Activated T-cell treated with anti-CD3 and anti-CD28 coated beads, Interleukin-2, amount 50 U/mL, for 4 hours (primary cell): Measurements from ENCODE around the gene DOCK6. TPM values are rescaled to one million over a fixed set of nuclear protein-coding genes. Genes with fewer than 3 reads are reported as not detected.

Source experiments
- ATAC-seq, 2 donors: fragments of 200-7000 bp; cut with Tn5 transposase; one replicate each; pipeline ENCODE4 v1.10.0; 2021
- DNase-seq: peaks from one replicate; pipeline ENCODE4 v3.0.0-alpha.2; 2020
- H3K27me3 Mint-ChIP-seq: one replicate; pipeline ENCODE4 v1.8.0; 2021; ENCODE audit warnings: low read depth, mixed read lengths
- H3K36me3 Mint-ChIP-seq: one replicate; pipeline ENCODE4 v1.8.0; 2022; ENCODE audit warnings: mixed read lengths; ENCODE audit not compliant: insufficient read depth
- H3K4me1 Mint-ChIP-seq: one replicate; pipeline ENCODE4 v1.8.0; 2021; ENCODE audit warnings: low read depth, mixed read lengths
- H3K4me3 Mint-ChIP-seq: one replicate; pipeline ENCODE4 v1.8.0; 2021; ENCODE audit warnings: mild to moderate bottlenecking, moderate library complexity, mixed read lengths
- H3K9me3 Mint-ChIP-seq: one replicate; pipeline ENCODE4 v1.8.0; 2021; ENCODE audit warnings: mixed read lengths
- total RNA-seq, 3 donors: library from RNA; stranded (reverse); gene quantifications; one replicate each; pipeline ENCODE4 v1.2.1, GENCODE V29; 2021

DOCK6 gene
- total RNA-seq, 3 donors from 2014 or later: 1.7 to 2.9 (median 2.1) TPM

GRCh38 chr19:11264452-11265176 is 2.3 kb upstream of the DOCK6 start:
- DNase-seq (no peak), ATAC-seq (no peak)
- Mint-ChIP-seq H3K27me3 (peaks cover 75% of the 10 kb centered on the region), H3K36me3 (no peaks in the 10 kb centered on the region), H3K4me1 (peaks cover 4% of the 10 kb centered on the region), H3K4me3 (no peak overlapping the region), H3K9me3 (no peaks in the 10 kb centered on the region)

DNA sequence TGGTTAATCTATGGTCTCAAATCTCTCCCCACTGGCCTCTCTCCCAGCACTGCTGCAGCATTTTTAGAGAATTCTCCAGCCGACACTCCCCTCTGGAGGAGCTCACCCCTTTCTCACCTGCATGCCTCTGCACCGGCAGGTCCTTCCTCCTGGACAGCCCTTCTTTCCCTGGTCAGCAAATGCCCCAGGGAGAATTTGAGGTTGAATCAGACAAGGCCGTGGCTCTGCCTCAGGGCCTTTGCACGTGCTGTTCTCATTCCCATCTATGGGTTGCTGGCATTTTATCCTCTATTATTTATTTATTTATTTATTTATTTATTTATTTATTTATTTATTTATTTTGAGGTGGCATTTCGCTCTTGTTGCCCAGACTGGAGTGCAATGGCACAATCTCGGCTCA is 1.4 kb upstream of the DOCK6 start:
- Mint-ChIP-seq H3K4me3 (no peak overlapping the region), H3K27me3 (peaks cover 68% of the 10 kb centered on the region), H3K4me1 (peaks cover 4% of the 10 kb centered on the region), H3K36me3 (no peaks in the 10 kb centered on the region), H3K9me3 (no peaks in the 10 kb centered on the region)
- no peak for ATAC-seq
- no peak for DNase-seq

GRCh38 chr19:11261431-11261970 is 823 bp downstream of the DOCK6 start:
- peaks cover 47% of the 10 kb centered on the region for H3K27me3 Mint-ChIP-seq
- ATAC-seq (peak in 1 of 2 donors; percentile 11), DNase-seq (no peak)
- peak overlapping the region; percentile 67 for H3K4me3 Mint-ChIP-seq
- H3K9me3 Mint-ChIP-seq: no peaks in the 10 kb centered on the region
- H3K36me3 Mint-ChIP-seq: no peaks in the 10 kb centered on the region
- H3K4me1 Mint-ChIP-seq: peaks cover 4% of the 10 kb centered on the region

DNA sequence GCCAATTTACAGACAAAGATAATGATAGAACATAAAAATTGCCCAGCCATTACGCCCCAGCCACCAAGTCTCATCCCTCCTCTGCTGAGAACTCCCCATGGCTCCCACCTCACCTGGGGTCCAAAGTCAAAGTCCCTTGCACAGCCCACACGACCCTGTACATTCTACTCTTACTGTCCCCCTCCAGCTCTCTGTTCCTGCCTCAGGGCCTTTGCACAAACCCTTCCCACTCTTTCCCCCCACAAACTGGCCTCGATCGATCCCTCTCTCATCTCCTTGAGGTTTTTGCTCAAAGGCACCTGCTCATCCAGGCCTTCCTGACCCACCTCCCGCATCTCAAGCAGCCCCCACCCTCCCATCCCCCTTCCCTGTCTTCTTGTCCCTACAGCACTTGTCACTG is 1.3 kb downstream of the DOCK6 start:
- ATAC-seq (no peak), DNase-seq (no peak)
- peak overlapping the region; percentile 66 for H3K4me3 Mint-ChIP-seq
- peaks cover 44% of the 10 kb centered on the region for H3K27me3 Mint-ChIP-seq
- no peaks in the 10 kb centered on the region for H3K9me3 Mint-ChIP-seq
- H3K4me1 Mint-ChIP-seq: peaks cover 4% of the 10 kb centered on the region
- no peaks in the 10 kb centered on the region for H3K36me3 Mint-ChIP-seq

DNA sequence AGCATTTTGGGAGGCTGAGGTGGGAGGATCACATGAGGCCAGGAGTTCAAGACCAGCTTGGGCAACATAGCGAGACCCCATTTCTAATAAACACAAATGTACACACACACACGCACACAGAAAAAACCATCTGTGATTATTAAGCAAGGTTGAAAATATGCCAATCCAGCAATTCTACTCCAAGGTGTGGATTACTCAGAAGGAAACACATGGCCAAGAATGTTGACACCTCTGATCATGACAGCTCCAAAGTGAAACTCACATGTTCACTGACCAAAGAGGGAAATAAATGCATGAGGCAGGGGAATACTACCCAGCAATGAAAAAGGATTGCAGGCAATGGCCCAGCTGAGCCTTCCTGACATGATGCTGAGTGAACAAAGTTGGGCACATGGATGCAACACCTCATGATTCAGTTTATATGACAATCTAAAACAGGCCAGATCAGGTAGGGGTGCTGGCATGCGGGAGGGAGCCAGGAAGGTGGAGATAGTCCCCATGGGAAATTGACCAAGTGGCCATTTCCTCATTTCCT is 4.4 kb downstream of the DOCK6 start:
- ATAC-seq (no peak), DNase-seq (no peak)
- Mint-ChIP-seq H3K9me3 (no peaks in the 10 kb centered on the region), H3K4me3 (no peak overlapping the region), H3K4me1 (peaks cover 1% of the 10 kb centered on the region), H3K36me3 (no peaks in the 10 kb centered on the region), H3K27me3 (peaks cover 19% of the 10 kb centered on the region)

GRCh38 chr19:11256189-11256588 is 6.1 kb downstream of the DOCK6 start:
- no peaks in the 10 kb centered on the region for H3K36me3 Mint-ChIP-seq
- no peaks in the 10 kb centered on the region for H3K4me1 Mint-ChIP-seq
- no peaks in the 10 kb centered on the region for H3K9me3 Mint-ChIP-seq
- H3K4me3 Mint-ChIP-seq: no peak overlapping the region
- no peak for ATAC-seq
- DNase-seq: no peak
- H3K27me3 Mint-ChIP-seq: peaks cover 12% of the 10 kb centered on the region

DNA sequence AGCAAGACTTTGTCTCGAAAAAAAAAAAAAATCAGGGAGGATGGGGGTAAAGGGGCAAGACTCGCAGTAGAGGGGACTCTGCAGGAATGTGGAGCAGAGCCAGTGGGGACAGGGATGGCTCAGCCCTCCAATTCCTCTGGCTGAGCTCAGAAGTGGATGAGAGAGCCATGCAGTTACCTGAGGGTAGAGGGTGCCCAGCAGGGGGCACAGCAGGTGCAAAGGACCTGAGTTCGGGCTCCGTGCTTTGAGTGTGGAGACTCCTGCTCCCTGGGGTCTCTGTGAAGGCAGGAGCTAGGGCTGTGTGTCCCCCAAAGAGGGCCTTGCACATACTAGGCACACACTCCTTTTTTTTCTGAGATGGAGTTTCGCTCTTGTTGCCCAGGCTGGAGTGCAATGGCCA is 7.7 kb downstream of the DOCK6 start:
- peaks cover 2% of the 10 kb centered on the region for H3K27me3 Mint-ChIP-seq
- H3K9me3 Mint-ChIP-seq: no peaks in the 10 kb centered on the region
- no peaks in the 10 kb centered on the region for H3K36me3 Mint-ChIP-seq
- DNase-seq (no peak), ATAC-seq (no peak)
- no peaks in the 10 kb centered on the region for H3K4me1 Mint-ChIP-seq
- no peak overlapping the region for H3K4me3 Mint-ChIP-seq

DNA sequence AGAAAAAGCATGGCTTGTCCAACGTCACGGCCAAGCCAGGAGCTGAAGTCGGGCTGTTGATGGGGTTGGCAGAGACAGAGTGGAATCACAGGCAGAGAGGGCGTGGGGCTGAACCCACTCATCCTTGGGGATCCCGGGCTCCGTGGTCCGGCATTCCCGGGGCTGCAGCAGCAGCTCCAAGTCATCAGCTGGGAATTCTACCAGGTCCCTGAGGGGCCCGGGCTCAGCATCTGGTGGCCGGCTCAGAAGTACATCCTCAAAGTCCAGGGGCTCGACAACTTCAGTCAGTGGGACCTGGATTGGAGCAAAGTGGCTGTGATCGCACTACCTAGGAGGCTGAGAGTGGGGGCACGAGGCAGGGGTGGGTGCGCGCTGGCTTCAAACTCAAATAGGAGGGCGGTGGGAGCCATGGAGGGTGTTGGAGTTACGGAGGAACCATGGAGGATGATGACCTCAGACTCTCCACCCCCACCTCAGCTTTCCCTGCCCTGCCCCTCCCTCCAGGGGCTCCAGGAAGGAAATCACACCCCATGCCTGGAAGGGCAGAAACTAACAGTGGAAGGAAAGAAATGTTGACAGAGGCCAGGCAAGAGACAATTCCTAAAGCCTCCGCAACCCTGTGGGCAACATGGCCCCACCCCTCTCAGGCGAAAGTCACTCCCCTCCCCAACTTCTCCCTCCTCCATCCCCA is 9.5 kb downstream of the DOCK6 start:
- DNase-seq (no peak), ATAC-seq (no peak)
- H3K4me3 Mint-ChIP-seq: no peak overlapping the region
- H3K9me3 Mint-ChIP-seq: no peaks in the 10 kb centered on the region
- no peaks in the 10 kb centered on the region for H3K4me1 Mint-ChIP-seq
- H3K27me3 Mint-ChIP-seq: peaks cover 2% of the 10 kb centered on the region
- H3K36me3 Mint-ChIP-seq: no peaks in the 10 kb centered on the region

DNA sequence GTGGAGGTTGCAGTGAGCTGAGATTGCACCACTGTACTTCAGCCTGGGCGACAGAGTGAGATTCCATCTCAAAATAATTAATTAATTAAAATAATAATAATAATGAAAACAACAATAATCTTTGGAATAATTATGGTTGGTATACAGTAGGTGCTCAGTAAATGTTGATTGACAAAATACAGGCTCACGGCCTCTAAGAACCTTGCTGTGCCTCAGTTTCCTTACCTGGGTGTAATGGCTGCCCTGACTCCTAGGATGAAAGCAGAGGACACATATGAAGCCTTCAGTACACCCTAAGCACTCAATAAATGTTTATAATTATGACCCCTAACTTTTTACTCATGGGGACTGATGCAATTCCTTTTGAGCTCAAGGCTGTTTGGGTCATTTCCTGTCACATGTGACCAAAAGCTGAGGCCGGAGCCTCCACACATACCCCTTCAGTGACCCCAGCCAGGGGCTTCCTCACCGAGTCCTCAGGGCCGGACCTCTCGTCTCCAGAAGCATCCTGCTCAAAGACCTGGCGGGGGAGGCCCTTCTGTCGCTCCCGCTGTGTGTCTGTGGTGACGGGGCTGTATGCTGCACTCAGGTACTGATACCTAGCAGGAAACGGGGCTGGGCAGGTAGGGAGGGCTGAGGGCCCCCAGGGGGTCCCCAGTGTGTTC is 10.5 kb downstream of the DOCK6 start:
- Mint-ChIP-seq H3K27me3 (peaks cover 2% of the 10 kb centered on the region), H3K4me1 (no peaks in the 10 kb centered on the region), H3K9me3 (no peaks in the 10 kb centered on the region), H3K4me3 (no peak overlapping the region), H3K36me3 (no peaks in the 10 kb centered on the region)
- no peak for ATAC-seq
- no peak for DNase-seq

DNA sequence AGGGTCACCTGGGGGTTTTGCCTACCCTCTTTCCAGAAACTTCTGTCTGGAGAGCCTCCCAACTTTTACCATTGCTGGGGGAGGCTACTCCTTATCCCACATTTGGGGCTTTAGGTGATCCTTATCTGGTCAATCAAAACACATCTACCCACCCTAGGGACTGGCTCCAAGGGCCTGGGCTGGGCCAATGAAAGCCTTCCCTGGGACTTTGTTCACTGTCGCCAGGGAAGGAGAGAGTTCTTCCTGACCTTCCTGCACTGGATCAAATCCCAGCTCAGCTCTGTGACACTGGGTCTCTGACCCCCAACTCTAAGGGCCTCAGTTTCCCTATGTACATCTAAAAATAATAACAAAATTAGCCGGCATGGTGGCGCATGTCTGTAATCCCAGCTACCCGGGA is 11.1 kb downstream of the DOCK6 start:
- no peak overlapping the region for H3K4me3 Mint-ChIP-seq
- H3K27me3 Mint-ChIP-seq: peaks cover 5% of the 10 kb centered on the region
- no peaks in the 10 kb centered on the region for H3K36me3 Mint-ChIP-seq
- H3K9me3 Mint-ChIP-seq: no peaks in the 10 kb centered on the region
- no peaks in the 10 kb centered on the region for H3K4me1 Mint-ChIP-seq
- ATAC-seq (no peak), DNase-seq (no peak)

- Mint-ChIP-seq H3K4me1 (no peaks in the 10 kb centered on the region), H3K4me3 (no peak overlapping the region), H3K9me3 (no peaks in the 10 kb centered on the region), H3K36me3 (no peaks in the 10 kb centered on the region), H3K27me3 (peaks cover 6% of the 10 kb centered on the region)
- no peak for DNase-seq
- ATAC-seq: no peak
These were observed 13.5 kb downstream of the DOCK6 start for GRCh38 chr19:11248852-11249251.

GRCh38 chr19:11247934-11248333 is 14.4 kb downstream of the DOCK6 start:
- H3K27me3 Mint-ChIP-seq: peaks cover 6% of the 10 kb centered on the region
- H3K9me3 Mint-ChIP-seq: no peaks in the 10 kb centered on the region
- ATAC-seq (no peak), DNase-seq (no peak)
- H3K36me3 Mint-ChIP-seq: no peaks in the 10 kb centered on the region
- no peaks in the 10 kb centered on the region for H3K4me1 Mint-ChIP-seq
- no peak overlapping the region for H3K4me3 Mint-ChIP-seq

DNA sequence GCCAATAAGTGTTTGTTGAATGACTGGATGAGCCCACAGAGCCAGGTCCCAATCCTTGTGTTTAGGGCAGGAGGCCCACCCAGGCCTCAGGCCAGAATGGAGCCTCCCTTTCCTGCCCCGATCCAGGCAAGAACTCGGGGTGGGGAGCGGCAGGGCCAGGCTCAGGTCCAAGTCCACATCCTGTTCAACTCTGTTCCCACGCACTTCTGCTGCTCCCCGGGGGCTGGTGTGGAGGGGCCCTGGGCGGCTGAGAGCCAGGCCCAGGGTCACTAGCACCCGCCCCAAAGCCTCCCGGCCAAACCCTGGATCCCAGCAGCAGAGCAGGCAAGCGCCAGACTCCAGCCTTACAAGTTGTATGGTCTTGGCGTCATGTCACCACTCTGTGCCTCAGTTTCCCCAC is 14.9 kb downstream of the DOCK6 start:
- no peaks in the 10 kb centered on the region for H3K4me1 Mint-ChIP-seq
- DNase-seq (no peak), ATAC-seq (no peak)
- no peak overlapping the region for H3K4me3 Mint-ChIP-seq
- no peaks in the 10 kb centered on the region for H3K36me3 Mint-ChIP-seq
- H3K27me3 Mint-ChIP-seq: peaks cover 8% of the 10 kb centered on the region
- H3K9me3 Mint-ChIP-seq: no peaks in the 10 kb centered on the region

- Mint-ChIP-seq H3K36me3 (no peaks in the 10 kb centered on the region), H3K4me3 (no peak overlapping the region), H3K4me1 (no peaks in the 10 kb centered on the region), H3K27me3 (peaks cover 9% of the 10 kb centered on the region), H3K9me3 (no peaks in the 10 kb centered on the region)
- DNase-seq (no peak), ATAC-seq (no peak)
These were observed 15.4 kb downstream of the DOCK6 start for GRCh38 chr19:11246941-11247340.
